Neural cell (in vitro differentiated cells): ENCODE measurements around the gene CHRD. TPM values are rescaled to one million over a fixed set of nuclear protein-coding genes. Genes with fewer than 3 reads are reported as not detected.

Experiments used
- H2AFZ ChIP-seq: fragments of 200-600, 300-800 bp; sonication (generic), shearing (Covaris generic); 2 replicates; pipeline ENCODE4 v1.6.0; 2014; ENCODE audit warnings: low read depth, mild to moderate bottlenecking, antibody characterized with exemption, low read length, moderate library complexity
- H3F3A ChIP-seq: fragments of 200-600 bp; shearing (Covaris generic); 2 replicates; pipeline ENCODE4 v1.6.1; 2016; ENCODE audit warnings: mild to moderate bottlenecking, moderate library complexity, mixed read lengths, antibody characterized with exemption, low read length; ENCODE audit not compliant: insufficient read depth, poor library complexity, severe bottlenecking
- H3K27ac ChIP-seq: fragments of 200-600, 300-800 bp; sonication (generic), shearing (Covaris generic); 2 replicates; pipeline ENCODE4 v1.5.1; 2014; ENCODE audit warnings: mild to moderate bottlenecking, low read length, moderate library complexity
- H3K27me3 ChIP-seq: fragments of 300-800, 200-600 bp; sonication (generic), shearing (Covaris generic); 2 replicates; pipeline ENCODE4 v1.6.0; 2014; ENCODE audit warnings: mild to moderate bottlenecking, low read depth, low read length, moderate library complexity; ENCODE audit not compliant: insufficient read depth
- H3K36me3 ChIP-seq: fragments of 300-800, 200-600 bp; sonication (generic), shearing (Covaris generic); 2 replicates; pipeline ENCODE4 v1.5.1; 2014; ENCODE audit warnings: mild to moderate bottlenecking, antibody characterized with exemption, low read length, moderate library complexity; ENCODE audit not compliant: insufficient read depth
- H3K4me2 ChIP-seq: fragments of 300-800, 200-600 bp; sonication (generic), shearing (Covaris generic); 2 replicates; pipeline ENCODE4 v1.6.0; 2014; ENCODE audit warnings: mild to moderate bottlenecking, low read length
- H3K4me3 ChIP-seq: fragments of 300-800, 200-600 bp; sonication (generic), shearing (Covaris generic); 2 replicates; pipeline ENCODE4 v1.5.1; 2014; ENCODE audit warnings: mild to moderate bottlenecking, low read length, moderate library complexity
- H3K79me2 ChIP-seq: fragments of 200-600 bp; shearing (Covaris generic); replicated peaks from 2 replicates; pipeline ENCODE4 v1.6.0; 2014; ENCODE audit warnings: mild to moderate bottlenecking, low read length, moderate library complexity; ENCODE audit not compliant: insufficient read depth
- H3K9ac ChIP-seq: fragments of 300-800, 200-600 bp; sonication (generic), shearing (Covaris generic); 2 replicates; pipeline ENCODE4 v1.6.1; 2016; ENCODE audit warnings: mild to moderate bottlenecking, low read length, mixed read lengths
- H3K9me2 ChIP-seq: fragments of 200-600 bp; shearing (Covaris generic); 2 replicates; pipeline ENCODE4 v1.6.1; 2016; ENCODE audit warnings: mild to moderate bottlenecking, low read length, mixed read lengths; ENCODE audit not compliant: insufficient read depth
- H3K9me3 ChIP-seq: fragments of 200-600, 300-800 bp; sonication (generic), shearing (Covaris generic); 2 replicates; pipeline ENCODE4 v1.6.1; 2016; ENCODE audit warnings: mild to moderate bottlenecking, mixed run types, low read length, moderate library complexity, mixed read lengths
- H4K20me1 ChIP-seq: fragments of 200-600 bp; shearing (Covaris generic); 2 replicates; pipeline ENCODE4 v1.6.1; 2016; ENCODE audit warnings: mild to moderate bottlenecking, mixed run types; ENCODE audit not compliant: insufficient read depth
- CTCF ChIP-seq: fragments of 450-650 bp; IDR thresholded peaks from 2 replicates; pipeline ENCODE4 v1.5.1; 2014; ENCODE audit warnings: antibody characterized with exemption, mild to moderate bottlenecking, moderate library complexity; ENCODE audit not compliant: poor library complexity, severe bottlenecking
- EP300 ChIP-seq: fragments of 450-650 bp; conservative IDR thresholded peaks from 2 replicates; pipeline ENCODE4 v1.6.1; 2014; ENCODE audit warnings: antibody characterized with exemption, mild to moderate bottlenecking, moderate library complexity; ENCODE audit not compliant: poor library complexity, severe bottlenecking
- EZH2 ChIP-seq: fragments of 200-600, 300-800 bp; shearing (Covaris generic), sonication (generic); IDR thresholded peaks from 2 replicates; pipeline ENCODE4 v1.6.1; 2014; ENCODE audit warnings: antibody characterized with exemption, low read length, borderline replicate concordance, mild to moderate bottlenecking; ENCODE audit not compliant: insufficient read depth, poor library complexity, severe bottlenecking
- MXI1 ChIP-seq: fragments of 450-650 bp; conservative IDR thresholded peaks from 2 replicates; pipeline ENCODE4 v1.6.1; 2014; ENCODE audit warnings: antibody characterized with exemption, mild to moderate bottlenecking; ENCODE audit not compliant: poor library complexity, severe bottlenecking
- POLR2AphosphoS5 ChIP-seq: IDR thresholded peaks from 2 replicates; pipeline ENCODE4 v1.6.1; 2012
- RAD21 ChIP-seq: fragments of 450-650 bp; conservative IDR thresholded peaks from 2 replicates; pipeline ENCODE4 v1.6.1; 2014; ENCODE audit warnings: antibody characterized with exemption, mild to moderate bottlenecking, moderate library complexity
- REST ChIP-seq: IDR thresholded peaks from 2 replicates; pipeline ENCODE4 v1.6.1; 2012; ENCODE audit warnings: borderline replicate concordance
- SMC3 ChIP-seq: fragments of 450-650 bp; conservative IDR thresholded peaks from 2 replicates; pipeline ENCODE4 v1.6.1; 2014; ENCODE audit warnings: antibody characterized with exemption, mild to moderate bottlenecking, moderate library complexity; ENCODE audit not compliant: poor library complexity
- TAF1 ChIP-seq: IDR thresholded peaks from 2 replicates; pipeline ENCODE4 v1.6.1; 2012; ENCODE audit warnings: low read depth
- polyA plus RNA-seq: library from polyadenylated mRNA; depleted of rRNA; stranded (reverse); fragments of >200 nt; gene quantifications from 2 replicates; pipeline ENCODE4 v1.2.3, GENCODE V29; 2014

Gene CHRD
- polyA plus RNA-seq, 1 donor from 2014 or later: 2.9 TPM

GRCh38 chr3:184358124-184358767, 21.6 kb upstream of the CHRD start:
- H3K36me3 ChIP-seq: no peaks in the 10 kb centered on the region
- H3K27ac ChIP-seq: no peak overlapping the region
- no peaks in the 10 kb centered on the region for H3K9me3 ChIP-seq
- H3K4me3 ChIP-seq: no peak overlapping the region
- no peaks in the 10 kb centered on the region for H3F3A ChIP-seq
- TF ChIP-seq EZH2 (no peak), TAF1 (no peak), EP300 (no peak), POLR2AphosphoS5 (no peak), SMC3 (no peak), MXI1 (no peak), CTCF (no peak), REST (no peak), RAD21 (no peak)
- H2AFZ ChIP-seq: no peak overlapping the region
- no peaks in the 10 kb centered on the region for H3K9me2 ChIP-seq
- no peaks in the 10 kb centered on the region for H4K20me1 ChIP-seq
- H3K4me2 ChIP-seq: no peak overlapping the region
- peaks cover 8% of the 10 kb centered on the region for H3K79me2 ChIP-seq
- no peaks in the 10 kb centered on the region for H3K27me3 ChIP-seq
- H3K9ac ChIP-seq: no peak overlapping the region

DNA sequence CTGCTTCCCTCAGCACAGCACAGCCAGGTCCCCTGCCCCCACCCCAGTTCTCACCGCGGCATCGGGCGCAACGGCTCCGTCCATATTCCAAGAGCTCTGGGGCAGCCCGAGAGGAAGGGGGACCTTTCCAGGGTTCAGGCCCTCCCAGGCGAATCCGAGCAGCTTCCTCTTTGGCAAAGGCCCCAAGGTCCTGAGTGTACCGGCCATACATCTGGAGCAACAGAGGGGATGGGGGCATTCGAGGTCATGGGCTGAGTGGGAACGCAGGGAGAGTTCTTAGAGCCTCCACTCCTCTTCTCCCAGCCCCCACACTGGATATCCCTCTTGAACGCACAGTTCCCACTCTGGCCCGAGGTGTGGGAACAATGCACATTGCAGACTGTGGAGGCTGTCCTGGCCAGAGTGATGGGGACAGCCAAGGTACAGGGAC, 20.9 kb upstream of the CHRD start:
- TF ChIP-seq EP300: no peak
- Histone ChIP-seq H3K9ac (no peak overlapping the region), H3F3A (no peaks in the 10 kb centered on the region), H3K4me2 (no peak overlapping the region), H3K9me3 (no peaks in the 10 kb centered on the region), H3K27me3 (no peaks in the 10 kb centered on the region), H2AFZ (no peak overlapping the region), H3K4me3 (no peak overlapping the region), H4K20me1 (no peaks in the 10 kb centered on the region), H3K27ac (no peak overlapping the region), H3K9me2 (no peaks in the 10 kb centered on the region), H3K36me3 (no peaks in the 10 kb centered on the region), H3K79me2 (peaks cover 13% of the 10 kb centered on the region)

DNA sequence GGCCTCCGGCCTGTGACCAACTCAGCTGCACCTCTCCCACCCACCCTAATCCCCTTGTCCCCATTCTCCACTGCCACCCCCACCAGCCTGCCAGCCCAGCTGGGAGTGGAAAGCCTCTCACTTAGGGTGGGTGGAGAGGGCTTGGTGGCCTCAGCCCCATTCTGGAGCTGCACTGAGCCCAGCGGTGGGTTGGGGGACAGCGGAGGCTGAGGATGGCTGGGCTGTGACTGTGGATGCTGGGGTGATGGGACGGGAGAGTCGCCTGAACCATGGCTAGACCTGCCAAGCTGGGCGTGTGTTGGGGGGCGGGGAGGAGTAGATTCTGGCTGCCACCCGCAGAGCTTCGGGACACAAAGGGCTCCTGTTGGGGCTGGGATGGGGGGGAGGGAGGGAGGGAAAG, 20.2 kb upstream of the CHRD start:
- Histone ChIP-seq H2AFZ (no peak overlapping the region), H3K9me2 (no peaks in the 10 kb centered on the region), H3K4me2 (no peak overlapping the region), H3K79me2 (peaks cover 16% of the 10 kb centered on the region), H3F3A (no peaks in the 10 kb centered on the region), H3K27me3 (no peaks in the 10 kb centered on the region), H3K9ac (peak overlapping the region; percentile 90), H3K9me3 (no peaks in the 10 kb centered on the region), H3K4me3 (peak overlapping the region; percentile 70), H3K36me3 (no peaks in the 10 kb centered on the region), H3K27ac (no peak overlapping the region), H4K20me1 (no peaks in the 10 kb centered on the region)
- TF ChIP-seq SMC3 (no peak), EP300 (no peak), CTCF (no peak), TAF1 (no peak), EZH2 (no peak), RAD21 (no peak), POLR2AphosphoS5 (no peak), REST (no peak), MXI1 (no peak)
